ENCODE data around the gene NEDD4L.

NEDD4L gene

GRCh38 chr18:58252166-58252565, 208.1 kb downstream of the NEDD4L start:
- ChIA-PET POLR2A (no interaction called here), CTCF (interaction anchor here (1.2 kb wide), 1 partner anchor 60 kb away, joined by 4 read pairs; no protein-coding TSS in a partner anchor)

GRCh38 chr18:58253318-58253717, 209.3 kb downstream of the NEDD4L start:
- H3K27ac ChIP-seq (ENCODE audit: extremely low read depth, low read depth, low read length): no peak overlapping the region
- ChIA-PET CTCF (interaction anchor here (0.6 to 1.2 kb wide), 4 partner anchors 16 to 80 kb away, joined by 3 to 5 read pairs (median 4); no protein-coding TSS in a partner anchor), POLR2A (no interaction called here)
- H3K36me3 ChIP-seq (ENCODE audit: control insufficient read depth in 2 of 2, insufficient read depth in 1 of 2, low read length in 2 of 2): peaks cover 0 to 12% of the 10 kb centered on the region in 2 experiments; a peak in 1 of 3 replicates
- no peaks in the 10 kb centered on the region for H3K9me3 ChIP-seq (ENCODE audit: control insufficient read depth, insufficient read depth, low read depth, low read length)
- H3K4me3 ChIP-seq (ENCODE audit: low read depth, low read length): no peak overlapping the region
- TF ChIP-seq ZNF692 (tag by site-specific recombination; IDR thresholded peaks at IDR 0.05): no peak
- TF ChIP-seq MEIS1 (CRISPR knock-in tag; IDR thresholded peaks at IDR 0.05; ENCODE audit: borderline replicate concordance): no peak
- no peak for TF ChIP-seq ZBTB48 (tag by site-specific recombination; IDR thresholded peaks at IDR 0.05)
- H3K4me1 ChIP-seq (ENCODE audit: control insufficient read depth, insufficient read depth, low read length): peaks cover 5% of the 10 kb centered on the region; the same call in 1 of the 2 replicates

More at GRCh38 chr18:58252166-58252565, 208.1 kb downstream of the NEDD4L start:
- TF ChIP-seq ZNF521 (tag by site-specific recombination; IDR thresholded peaks at IDR 0.05) (no peak), FEZF1 (tag by site-specific recombination; IDR thresholded peaks at IDR 0.05) (0 out of 2 replicates have a peak, but pooled peaks have one; percentile 6), ZNF561 (tag by site-specific recombination; IDR thresholded peaks at IDR 0.05; ENCODE audit: borderline replicate concordance) (no peak)
- Histone ChIP-seq H3K27ac (ENCODE audit: extremely low read depth, low read depth, low read length) (no peak overlapping the region), H3K4me3 (ENCODE audit: low read depth, low read length) (no peak overlapping the region), H3K9me3 (ENCODE audit: control insufficient read depth, insufficient read depth, low read depth, low read length) (no peaks in the 10 kb centered on the region), H3K4me1 (ENCODE audit: control insufficient read depth, insufficient read depth, low read length) (peaks cover 5% of the 10 kb centered on the region; the same call in 1 of the 2 replicates), H3K36me3 (ENCODE audit: control insufficient read depth in 2 of 2, insufficient read depth in 1 of 2, low read length in 2 of 2) (peaks cover 0 to 12% of the 10 kb centered on the region in 2 experiments; a peak in 1 of 3 replicates)

- ChIA-PET CTCF (interaction anchor here (0.6 to 0.7 kb wide), 5 partner anchors 17 to 1727 kb away, joined by 3 to 5 read pairs (median 3); no protein-coding TSS in a partner anchor), POLR2A (interaction anchor here (0.6 kb wide), 1 partner anchor 10 kb away, joined by 3 read pairs; no protein-coding TSS in a partner anchor)
- H3K27ac ChIP-seq (ENCODE audit: extremely low read depth, low read depth, low read length): no peak overlapping the region
- H3K4me1 ChIP-seq (ENCODE audit: control insufficient read depth, insufficient read depth, low read length): peaks cover 5% of the 10 kb centered on the region; the same call in 1 of the 2 replicates
- no peaks in the 10 kb centered on the region for H3K9me3 ChIP-seq (ENCODE audit: control insufficient read depth, insufficient read depth, low read depth, low read length)
- peaks cover 0 to 12% of the 10 kb centered on the region in 2 experiments; a peak in 1 of 3 replicates for H3K36me3 ChIP-seq (ENCODE audit: control insufficient read depth in 2 of 2, insufficient read depth in 1 of 2, low read length in 2 of 2)
- TF ChIP-seq ZNF530 (tag by site-specific recombination; IDR thresholded peaks at IDR 0.05; ENCODE audit: low read depth) (no peak), ZNF148 (tag by site-specific recombination; IDR thresholded peaks at IDR 0.05; ENCODE audit: borderline replicate concordance) (no peak)
- H3K4me3 ChIP-seq (ENCODE audit: low read depth, low read length): no peak overlapping the region
These were observed 209.8 kb downstream of the NEDD4L start for GRCh38 chr18:58253871-58254270.

GRCh38 chr18:58254873-58255511, 211.0 kb downstream of the NEDD4L start:
- peaks cover 0 to 12% of the 10 kb centered on the region in 2 experiments; a peak in 1 of 3 replicates for H3K36me3 ChIP-seq (ENCODE audit: control insufficient read depth in 2 of 2, insufficient read depth in 1 of 2, low read length in 2 of 2)
- ChIA-PET CTCF (no interaction called here), POLR2A (interaction anchor here (0.7 kb wide), 1 partner anchor 61 kb away, joined by 3 read pairs; no protein-coding TSS in a partner anchor)
- H3K4me3 ChIP-seq (ENCODE audit: low read depth, low read length): no peak overlapping the region
- no peaks in the 10 kb centered on the region for H3K9me3 ChIP-seq (ENCODE audit: control insufficient read depth, insufficient read depth, low read depth, low read length)
- peaks cover 5% of the 10 kb centered on the region; the same call in 1 of the 2 replicates for H3K4me1 ChIP-seq (ENCODE audit: control insufficient read depth, insufficient read depth, low read length)
- no peak overlapping the region for H3K27ac ChIP-seq (ENCODE audit: extremely low read depth, low read depth, low read length)
- TF ChIP-seq SALL2 (tag by site-specific recombination; IDR thresholded peaks at IDR 0.05; ENCODE audit: borderline replicate concordance): no peak
- no peak for TF ChIP-seq ZNF239 (tag by site-specific recombination; IDR thresholded peaks at IDR 0.05)
- no peak for TF ChIP-seq ZNF501 (tag by site-specific recombination; IDR thresholded peaks at IDR 0.05)
- TF ChIP-seq ZBTB49 (tag by site-specific recombination; IDR thresholded peaks at IDR 0.05; ENCODE audit: low read depth): no peak
- no peak for TF ChIP-seq ZNF248 (tag by site-specific recombination; IDR thresholded peaks at IDR 0.05)
- no peak for TF ChIP-seq ZNF394 (tag by site-specific recombination; IDR thresholded peaks at IDR 0.05; ENCODE audit: borderline replicate concordance)
- TF ChIP-seq ZNF140 (tag by site-specific recombination; IDR thresholded peaks at IDR 0.05): no peak
- TF ChIP-seq MEIS1 (CRISPR knock-in tag; IDR thresholded peaks at IDR 0.05; ENCODE audit: borderline replicate concordance): no peak
- no peak for TF ChIP-seq HOXA7 (CRISPR knock-in tag; IDR thresholded peaks at IDR 0.05; ENCODE audit: borderline replicate concordance)
- TF ChIP-seq OVOL3 (tag by site-specific recombination; IDR thresholded peaks at IDR 0.05): 0 out of 2 replicates have a peak, but pooled peaks have one; percentile 5
- TF ChIP-seq PRDM6 (tag by site-specific recombination; IDR thresholded peaks at IDR 0.05): no peak
